IPS DF 4.7 (cell line): ENCODE measurements around the gene LRRN4CL.

Experiments used
- DNase-seq: peaks from one replicate; pipeline ENCODE4 v3.0.0-alpha.2; 2013; ENCODE audit warnings: low spot score; ENCODE audit errors: extremely low read depth

Gene LRRN4CL

DNA sequence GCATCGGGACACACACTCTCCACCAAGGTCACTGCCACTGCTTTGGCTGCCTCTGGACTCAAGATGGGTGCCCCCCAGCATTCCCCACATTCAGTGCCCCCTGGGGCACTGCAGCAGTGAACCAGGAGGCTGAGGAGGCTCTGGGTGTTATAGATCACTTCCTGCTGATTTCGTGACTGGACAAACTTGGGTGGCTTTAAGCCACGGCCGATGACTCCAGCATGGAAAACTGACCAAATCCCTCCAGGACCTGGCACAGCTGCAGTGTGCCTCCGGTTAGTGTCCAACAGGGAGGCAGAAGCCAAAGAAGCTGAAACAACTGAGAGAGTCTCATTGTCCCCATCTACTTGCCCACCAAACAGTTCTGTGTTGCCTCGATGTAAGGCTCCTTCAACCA, 41.7 kb downstream of the LRRN4CL start:
- no peak for DNase-seq

DNA sequence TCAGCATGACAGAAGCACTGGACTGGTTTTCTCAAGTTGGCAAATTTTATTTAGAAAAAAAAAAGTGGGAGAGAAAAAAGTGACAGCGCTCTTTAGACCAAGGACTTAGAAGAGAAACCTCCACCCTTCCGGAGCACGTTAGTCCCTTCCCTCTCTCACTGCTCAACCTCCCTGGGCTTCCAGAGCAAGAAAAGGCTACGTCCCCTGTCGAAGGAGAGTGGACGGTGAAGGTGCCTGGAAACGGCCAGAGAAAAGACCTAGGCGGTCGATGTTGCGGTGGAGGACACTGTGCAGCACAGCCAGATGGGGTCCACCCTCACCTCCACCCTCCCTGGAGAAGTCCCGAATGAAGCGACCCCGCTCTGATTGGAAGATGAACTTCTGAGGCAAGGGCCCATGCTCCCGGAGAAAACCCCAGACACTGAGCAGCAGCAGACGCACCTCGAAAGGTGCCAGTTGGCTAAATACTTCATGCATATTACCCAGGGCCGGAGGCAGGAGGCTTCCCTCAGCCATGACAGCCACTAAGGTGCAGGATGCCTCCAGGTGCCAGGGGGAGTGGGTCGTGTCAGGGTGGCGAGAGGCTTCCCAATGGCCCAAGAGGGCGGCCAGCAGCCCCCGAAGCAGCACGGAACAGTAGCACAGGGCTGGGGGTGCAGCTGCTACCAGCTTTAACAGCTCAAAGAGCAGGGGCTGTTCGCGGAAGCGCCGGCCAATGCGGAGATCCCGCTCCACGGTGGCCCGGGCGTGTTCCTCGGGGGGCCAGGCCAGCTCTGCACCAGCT, 42.3 kb downstream of the LRRN4CL start:
- no peak for DNase-seq

DNA sequence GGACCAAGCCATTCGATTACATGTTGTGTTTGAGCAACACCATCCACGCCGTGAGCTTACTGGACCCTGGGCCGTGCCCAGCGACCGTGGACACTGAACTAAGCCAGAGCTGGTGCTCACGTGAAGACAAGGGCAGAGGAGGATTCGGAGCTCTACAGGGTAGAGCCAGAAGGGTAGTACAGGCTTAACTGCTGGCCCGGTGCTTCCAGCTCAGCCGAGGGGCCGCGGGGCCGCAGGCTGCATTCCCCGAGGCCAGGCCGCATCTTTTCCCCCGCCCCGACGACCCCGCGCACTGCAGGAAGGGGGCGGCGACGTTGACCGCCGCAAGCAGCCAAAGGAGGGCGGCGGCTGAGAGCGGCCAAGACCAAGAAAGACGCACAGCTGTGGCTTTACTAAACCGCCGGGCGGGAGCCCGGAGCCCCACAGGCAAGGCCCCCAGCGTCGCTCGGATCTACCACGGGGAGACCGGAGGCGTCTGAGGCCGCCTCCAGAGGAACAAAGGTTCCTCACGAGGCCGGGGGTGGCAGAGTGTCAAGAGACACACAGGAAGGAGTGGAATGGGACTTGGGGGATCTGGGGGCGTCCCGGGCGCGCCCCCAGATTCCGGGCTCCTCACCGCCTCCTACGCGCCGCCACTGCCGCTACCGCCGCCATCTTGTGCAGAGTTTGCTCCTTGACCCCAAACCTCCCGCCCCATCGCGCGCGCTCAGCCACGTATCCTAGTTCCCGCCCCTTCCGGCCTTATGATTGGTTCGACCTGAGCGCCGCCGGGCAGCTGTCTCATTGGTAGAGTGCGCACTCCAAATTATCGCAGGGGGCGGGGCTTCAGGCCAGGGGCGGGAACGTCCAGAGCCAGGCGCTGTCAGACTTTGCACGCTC, 43.1 kb downstream of the LRRN4CL start, which contains the start of gene GANAB:
GANAB (minus strand) TSS at position 668 of the 879 bp plus-strand sequence; CDS start at position 654, 14 bp downstream.
- no peak for DNase-seq

DNA sequence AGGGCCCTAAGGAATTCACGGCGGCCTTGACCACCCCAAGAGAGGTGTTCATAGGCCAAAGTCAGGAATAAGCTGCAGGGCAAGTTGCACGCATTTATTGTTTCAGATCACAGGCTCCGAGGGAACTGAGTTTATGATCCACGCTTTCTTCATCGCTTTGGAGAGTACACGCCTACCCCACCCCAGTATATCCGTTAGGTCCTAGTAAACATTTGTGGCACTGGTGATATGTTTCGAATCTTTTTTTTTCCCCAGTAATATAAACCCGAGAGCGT, 43.7 kb downstream of the LRRN4CL start:
- DNase-seq, result no peak

DNA sequence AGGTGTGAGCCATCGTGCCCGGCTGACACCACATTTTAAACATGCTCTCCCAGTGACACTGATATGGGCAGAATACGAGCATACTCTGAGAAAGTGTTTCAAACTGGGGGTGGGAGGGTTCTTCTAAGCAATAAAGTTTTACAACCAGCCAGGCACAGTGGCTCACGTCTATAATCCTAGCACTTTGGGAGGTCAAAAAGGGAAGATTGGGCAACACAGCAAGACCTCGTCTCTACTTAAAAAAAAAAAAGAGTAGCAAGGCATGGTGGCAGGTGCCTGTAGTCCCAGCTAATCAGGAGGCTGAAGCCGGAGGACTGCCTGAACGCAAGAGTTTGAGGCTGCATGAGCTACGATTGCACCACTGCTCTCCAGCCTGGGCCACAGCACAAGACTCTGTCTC, 45.1 kb downstream of the LRRN4CL start:
- no peak for DNase-seq
